H9 (cell line): Measurements from ENCODE around the gene ZNF480. TPM values are rescaled to one million over a fixed set of nuclear protein-coding genes. Genes with fewer than 3 reads are reported as not detected.

Source experiments
- DNase-seq: peaks from one replicate; pipeline ENCODE4 v3.0.0-alpha.2; 2017
- H2AFZ ChIP-seq: one replicate; pipeline ENCODE4 v1.6.1; 2013; ENCODE audit warnings: mild to moderate bottlenecking, low read length, control low read depth, moderate library complexity
- H2AK5ac ChIP-seq: 2 replicates; pipeline ENCODE4 v1.6.1; 2013; ENCODE audit warnings: low read length, control low read depth, mixed read lengths; ENCODE audit not compliant: insufficient read length
- H2BK120ac ChIP-seq: one replicate; pipeline ENCODE4 v1.6.1; 2013; ENCODE audit warnings: low read depth, mild to moderate bottlenecking, low read length, control low read depth, inconsistent platforms; ENCODE audit not compliant: poor library complexity, severe bottlenecking
- H2BK12ac ChIP-seq: 2 replicates; pipeline ENCODE4 v1.6.1; 2013; ENCODE audit warnings: low read length, control low read depth, mixed read lengths, low read depth; ENCODE audit not compliant: insufficient read length
- H2BK15ac ChIP-seq: 2 replicates; pipeline ENCODE4 v1.6.1; 2013; ENCODE audit warnings: low read depth, low read length, control low read depth
- H2BK20ac ChIP-seq: one replicate; pipeline ENCODE4 v1.6.1; 2013; ENCODE audit warnings: low read depth, mild to moderate bottlenecking, low read length, control low read depth, inconsistent platforms; ENCODE audit not compliant: poor library complexity, severe bottlenecking
- H2BK5ac ChIP-seq: 2 replicates; pipeline ENCODE4 v1.6.1; 2013; ENCODE audit warnings: low read length, control low read depth, mixed read lengths; ENCODE audit not compliant: insufficient read length
- H3K14ac ChIP-seq: 2 replicates; pipeline ENCODE4 v1.6.1; 2013; ENCODE audit warnings: low read length, control low read depth; ENCODE audit not compliant: insufficient read depth
- H3K18ac ChIP-seq: 2 replicates; pipeline ENCODE4 v1.6.1; 2013; ENCODE audit warnings: low read depth, mild to moderate bottlenecking, mixed read lengths, low read length, control low read depth; ENCODE audit not compliant: insufficient read length
- H3K23ac ChIP-seq: 2 replicates; pipeline ENCODE4 v1.6.1; 2013; ENCODE audit warnings: low read length, control low read depth, mixed read lengths, low read depth; ENCODE audit not compliant: insufficient read length
- H3K23me2 ChIP-seq: 2 replicates; pipeline ENCODE4 v1.6.1; 2013; ENCODE audit warnings: low read depth, mild to moderate bottlenecking, mixed read lengths, low read length, control low read depth; ENCODE audit not compliant: insufficient read length, poor library complexity, severe bottlenecking
- H3K27ac ChIP-seq: 2 replicates; pipeline ENCODE4 v1.5.1; 2013; ENCODE audit warnings: low read length, control low read depth, mixed read lengths, low read depth; ENCODE audit not compliant: insufficient read length
- H3K27me3 ChIP-seq: 2 replicates; pipeline ENCODE4 v1.6.1; 2013; ENCODE audit warnings: low read length, control low read depth, inconsistent platforms; ENCODE audit not compliant: insufficient read depth
- H3K4ac ChIP-seq: 2 replicates; pipeline ENCODE4 v1.6.1; 2013; ENCODE audit warnings: low read depth, mild to moderate bottlenecking, control low read depth, inconsistent platforms, low read length, moderate library complexity
- H3K4me1 ChIP-seq: 2 replicates; pipeline ENCODE4 v1.6.1; 2013; ENCODE audit warnings: low read length, control low read depth, inconsistent platforms; ENCODE audit not compliant: insufficient read depth
- H3K4me2 ChIP-seq: 2 replicates; pipeline ENCODE4 v1.6.1; 2013; ENCODE audit warnings: low read length, control low read depth, mixed read lengths; ENCODE audit not compliant: insufficient read length, insufficient read depth
- H3K56ac ChIP-seq: 2 replicates; pipeline ENCODE4 v1.6.1; 2013; ENCODE audit warnings: low read depth, mild to moderate bottlenecking, mixed read lengths, low read length, control low read depth; ENCODE audit not compliant: insufficient read length
- H3K79me1 ChIP-seq: 2 replicates; pipeline ENCODE4 v1.6.1; 2013; ENCODE audit warnings: low read depth, mild to moderate bottlenecking, moderate library complexity, low read length, control low read depth, inconsistent platforms; ENCODE audit not compliant: insufficient read depth, poor library complexity, severe bottlenecking
- H3K79me2 ChIP-seq: 2 replicates; pipeline ENCODE4 v1.6.1; 2013; ENCODE audit warnings: low read length, control low read depth, inconsistent platforms; ENCODE audit not compliant: insufficient read depth
- H3K9ac ChIP-seq: 2 replicates; pipeline ENCODE4 v1.6.1; 2013; ENCODE audit warnings: low read length, control low read depth, mixed read lengths; ENCODE audit not compliant: insufficient read length; ENCODE audit errors: extremely low read depth
- H3K9me3 ChIP-seq: one replicate; pipeline ENCODE4 v1.6.1; 2013; ENCODE audit warnings: low read depth, low read length, inconsistent platforms; ENCODE audit not compliant: control insufficient read depth
- H3T11ph ChIP-seq: one replicate; pipeline ENCODE4 v1.6.1; 2013; ENCODE audit warnings: mild to moderate bottlenecking, low read length, control low read depth, inconsistent platforms
- H4K20me1 ChIP-seq: one replicate; pipeline ENCODE4 v1.6.1; 2013; ENCODE audit not compliant: control insufficient read depth, insufficient read length, insufficient read depth
- H4K5ac ChIP-seq: 2 replicates; pipeline ENCODE4 v1.6.1; 2013; ENCODE audit warnings: low read depth, mild to moderate bottlenecking, mixed read lengths, low read length, control low read depth; ENCODE audit not compliant: insufficient read length
- H4K8ac ChIP-seq: replicated peaks from 2 replicates; pipeline ENCODE4 v1.6.1; 2013; ENCODE audit warnings: low read length, control low read depth, mixed read lengths, low read depth; ENCODE audit not compliant: insufficient read length
- H4K91ac ChIP-seq: 2 replicates; pipeline ENCODE4 v1.6.1; 2013; ENCODE audit warnings: low read depth, mild to moderate bottlenecking, moderate library complexity, mixed read lengths, low read length, control low read depth; ENCODE audit not compliant: insufficient read length
- H3K27ac Mint-ChIP-seq, 3 experiments: 2 replicates in 2 of 3; 3 replicates in 1 of 3; pipeline ENCODE4 v1.8.0; 2020 to 2021; ENCODE audit warnings: mixed read lengths in 3 of 3, mild to moderate bottlenecking in 1 of 3, moderate library complexity in 1 of 3
- H3K27me3 Mint-ChIP-seq: 2 replicates; pipeline ENCODE4 v1.8.0; 2021; ENCODE audit warnings: low read depth, mild to moderate bottlenecking, moderate library complexity, mixed read lengths
- H3K36me3 Mint-ChIP-seq, 3 experiments: 2 replicates in 2 of 3; 3 replicates in 1 of 3; pipeline ENCODE4 v1.8.0; 2020 to 2021; ENCODE audit warnings: low read depth in 3 of 3, mixed read lengths in 3 of 3; ENCODE audit not compliant: insufficient read depth in 1 of 3
- H3K4me1 Mint-ChIP-seq, 2 experiments: 2 replicates each; pipeline ENCODE4 v1.8.0; 2020; ENCODE audit warnings: mixed read lengths in 2 of 2
- H3K4me3 Mint-ChIP-seq, 2 experiments: 2 replicates in 1 of 2; 3 replicates in 1 of 2; pipeline ENCODE4 v1.8.0; 2020 to 2021; ENCODE audit warnings: mild to moderate bottlenecking in 2 of 2, mixed read lengths in 2 of 2, moderate library complexity in 1 of 2
- H3K9me3 Mint-ChIP-seq, 2 experiments: 2 replicates in 1 of 2; 3 replicates in 1 of 2; pipeline ENCODE4 v1.8.0; 2020; ENCODE audit warnings: mild to moderate bottlenecking in 2 of 2, mixed read lengths in 2 of 2, moderate library complexity in 1 of 2
- CTCF ChIP-seq: fragments of 200-600 bp; sonication (generic); conservative IDR thresholded peaks from 3 replicates; pipeline ENCODE4 v1.8.0; 2021; ENCODE audit warnings: antibody characterized with exemption, mild to moderate bottlenecking
- WGBS: extraction: QIAGEN DNeasy Blood & Tissue Kit; methylation state at CpG from one replicate; pipeline ENCODE4 v1.1.7; 2013; ENCODE audit warnings: missing lambda C conversion rate, low lambda C conversion rate, mixed read lengths; ENCODE audit not compliant: insufficient read length; ENCODE audit errors: extremely low coverage; 5-methylcytosine and 5-hydroxymethylcytosine counted together
- total RNA-seq: library from RNA; stranded (reverse); gene quantifications from 2 replicates; pipeline ENCODE4 v1.2.1, GENCODE V29; 2021

ZNF480 gene
- total RNA-seq, 1 experiment from 2014 or later, result 42.5 TPM

- Histone ChIP-seq H3K56ac (no peak overlapping the region), H4K5ac (no peak overlapping the region), H4K20me1 (no peaks in the 10 kb centered on the region), H3K18ac (no peak overlapping the region), H3K27me3 (no peaks in the 10 kb centered on the region), H3K9ac (no peak overlapping the region), H4K8ac (no peak overlapping the region), H3T11ph (no peak overlapping the region), H3K23ac (no peak overlapping the region), H3K23me2 (peaks cover 5% of the 10 kb centered on the region), H2BK20ac (no peak overlapping the region), H2BK12ac (no peak overlapping the region), H4K91ac (no peak overlapping the region), H2BK120ac (no peak overlapping the region), H3K14ac (no peak overlapping the region), H3K9me3 (peaks cover 25% of the 10 kb centered on the region), H2AFZ (no peak overlapping the region), H3K79me1 (no peaks in the 10 kb centered on the region), H2BK15ac (no peak overlapping the region), H3K79me2 (no peaks in the 10 kb centered on the region), H3K4ac (no peak overlapping the region), H3K27ac (no peak overlapping the region), H3K4me2 (peak overlapping the region; percentile 81), H3K4me1 (no peaks in the 10 kb centered on the region), H2BK5ac (no peak overlapping the region), H2AK5ac (no peak overlapping the region)
- Mint-ChIP-seq H3K36me3 (peaks cover 12 to 22% (median 19%) of the 10 kb centered on the region in 3 experiments), H3K9me3 (peaks cover 33 to 44% of the 10 kb centered on the region in 2 experiments), H3K4me1 (peaks cover 9% of the 10 kb centered on the region in 2 experiments), H3K27ac (peak overlapping the region in 1 of 3 experiments; percentile 99; a peak in 1 of 7 replicates), H3K4me3 (peak overlapping the region; percentile 90 to 95), H3K27me3 (peaks cover 9% of the 10 kb centered on the region)
- no peak for TF ChIP-seq CTCF
- no CpG with 5 or more reads among the region's 9 CpGs for WGBS
- no peak for DNase-seq
Measured at GRCh38 chr19:52335768-52336116, 38.8 kb downstream of the ZNF480 start.
